CD4-positive, alpha-beta T cell treated with Interleukin-4 for 4 hours (primary cell): Measurements from ENCODE around the gene ZFP36L2.

Experiments used
- DNase-seq: peaks from one replicate; pipeline ENCODE4 v3.0.0-alpha.2; 2020

ZFP36L2 gene

DNA sequence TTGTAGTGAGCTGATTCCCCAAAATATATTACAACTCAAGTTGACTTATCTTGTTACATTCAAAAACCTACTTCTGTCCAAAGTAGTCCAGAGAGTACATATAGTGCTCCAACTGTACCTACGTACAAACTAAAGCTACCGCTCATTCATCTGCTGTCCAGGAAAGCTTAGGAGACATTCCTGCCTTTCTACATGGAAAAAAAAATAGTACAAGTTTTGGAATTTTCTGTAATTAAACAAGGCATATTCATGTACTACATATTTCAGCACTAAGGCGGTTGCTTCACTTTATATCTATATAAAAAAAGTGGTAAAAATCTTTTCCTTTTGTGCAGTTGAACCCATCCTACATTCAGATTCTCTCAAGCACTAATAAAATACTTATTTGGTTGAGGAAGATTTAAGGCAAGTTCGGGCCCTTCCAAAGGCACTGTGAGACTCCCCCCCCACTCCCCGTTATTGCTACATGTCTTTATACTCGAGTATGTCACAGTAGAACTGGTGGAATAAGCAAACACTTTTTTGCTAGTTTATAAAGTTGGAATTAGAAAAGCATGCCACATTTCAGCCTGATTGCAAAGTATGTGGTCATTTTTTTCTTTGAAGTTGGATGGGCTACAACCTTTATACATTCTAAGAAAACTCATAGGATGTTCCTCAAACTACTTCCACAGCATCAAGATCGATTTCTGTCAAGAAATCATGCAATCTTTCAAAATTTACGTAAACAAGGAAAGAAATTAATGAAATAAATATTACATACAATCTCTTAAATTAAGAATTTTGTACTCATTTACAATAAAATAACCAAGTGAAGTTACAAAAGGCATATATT, 3.7 kb downstream of the ZFP36L2 start:
- no peak for DNase-seq

DNA sequence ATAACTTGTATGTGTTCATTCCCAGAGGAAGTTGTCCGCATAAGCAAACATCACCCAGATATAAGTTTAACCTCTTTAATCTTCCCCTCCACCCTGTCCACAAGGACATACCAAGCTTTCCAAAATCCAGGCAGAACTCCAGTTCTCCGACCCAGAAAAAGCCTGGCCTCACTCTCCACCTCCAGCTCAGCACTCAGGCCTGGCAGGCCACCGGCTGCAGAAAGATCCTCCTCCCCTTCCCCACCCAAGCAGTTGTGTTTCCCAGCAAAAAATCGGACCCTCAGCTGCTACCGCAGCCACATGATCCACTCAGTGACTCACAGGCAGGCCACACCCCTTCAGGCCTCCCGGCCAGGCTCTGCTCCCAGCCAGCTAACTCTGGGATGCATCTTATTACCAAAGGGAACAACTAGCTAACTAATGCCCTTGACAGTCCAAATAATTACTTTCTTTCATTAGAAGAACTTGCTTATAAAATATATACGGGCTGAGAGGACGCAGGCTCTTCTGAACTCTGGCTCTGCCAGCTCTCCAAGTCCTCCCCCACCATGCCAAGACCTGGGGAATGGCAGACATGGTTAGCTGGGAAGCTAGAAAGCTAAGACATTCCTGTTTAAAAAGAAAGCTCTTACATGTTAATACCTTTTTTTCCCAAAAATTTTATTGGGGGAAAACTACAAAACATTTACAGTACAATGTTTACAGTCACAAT, 4.5 kb downstream of the ZFP36L2 start:
- peak; percentile 73 for DNase-seq

- peak; percentile 50 for DNase-seq
These were observed 5.2 kb downstream of the ZFP36L2 start for GRCh38 chr2:43221124-43221762.

- no peak for DNase-seq
These were observed 5.7 kb downstream of the ZFP36L2 start for GRCh38 chr2:43220760-43221123.

DNA sequence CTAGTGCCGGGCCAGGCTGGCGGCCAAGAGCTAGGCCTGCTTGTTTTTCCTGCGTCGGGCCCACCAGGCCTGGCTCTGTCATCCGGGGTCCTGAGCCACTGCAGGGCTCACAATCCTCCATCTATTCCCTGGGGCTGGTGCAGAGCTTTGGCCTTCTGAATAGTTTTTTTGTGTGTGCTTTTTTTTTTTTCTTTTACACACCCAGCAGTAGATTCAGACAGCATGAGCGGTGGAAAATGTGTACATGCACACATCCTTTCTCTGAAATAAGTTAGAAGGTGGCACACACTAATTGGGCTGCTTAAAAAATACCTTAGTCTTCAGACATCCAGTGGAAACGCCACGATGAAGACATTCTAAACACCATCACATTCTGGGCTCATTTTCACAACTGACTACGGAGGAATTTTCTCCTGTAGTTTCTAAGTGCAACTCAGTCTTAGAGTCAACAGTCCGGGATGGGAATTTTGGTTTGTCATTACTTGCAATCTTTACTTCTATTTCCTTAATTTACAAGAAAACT, 6.1 kb downstream of the ZFP36L2 start:
- peak; percentile 52 for DNase-seq

GRCh38 chr2:43219383-43220228, 6.8 kb downstream of the ZFP36L2 start:
- DNase-seq, result peak; percentile 86

- peak; percentile 96 for DNase-seq
These were observed 7.6 kb downstream of the ZFP36L2 start for GRCh38 chr2:43218702-43219382.

DNA sequence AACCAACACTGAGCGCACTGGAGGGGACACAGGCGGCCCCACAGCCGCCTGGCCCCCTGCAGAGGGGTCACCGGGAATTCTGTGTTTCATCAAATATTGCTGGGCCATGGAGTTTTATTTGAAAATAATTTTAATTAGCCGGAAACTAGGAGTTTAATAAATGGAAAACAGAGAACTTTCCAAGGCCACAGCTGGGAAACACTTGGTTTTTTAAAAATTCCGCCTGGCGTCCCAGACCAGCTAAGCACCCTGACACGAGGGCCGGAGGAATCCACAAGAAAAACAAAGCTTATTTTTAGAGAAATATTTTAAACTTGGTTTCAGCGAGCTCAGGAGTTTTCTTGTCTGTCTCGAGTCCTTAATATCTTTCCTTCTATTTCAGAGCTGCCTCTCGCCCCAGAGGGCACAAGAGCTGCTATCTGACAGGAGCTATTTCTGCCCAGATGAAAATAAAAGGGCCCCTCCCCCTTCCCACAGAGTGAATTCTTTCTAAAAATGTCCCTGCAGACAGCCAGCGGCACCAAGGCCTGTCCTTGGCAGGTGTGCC, 8.2 kb downstream of the ZFP36L2 start:
- DNase-seq, result no peak

DNA sequence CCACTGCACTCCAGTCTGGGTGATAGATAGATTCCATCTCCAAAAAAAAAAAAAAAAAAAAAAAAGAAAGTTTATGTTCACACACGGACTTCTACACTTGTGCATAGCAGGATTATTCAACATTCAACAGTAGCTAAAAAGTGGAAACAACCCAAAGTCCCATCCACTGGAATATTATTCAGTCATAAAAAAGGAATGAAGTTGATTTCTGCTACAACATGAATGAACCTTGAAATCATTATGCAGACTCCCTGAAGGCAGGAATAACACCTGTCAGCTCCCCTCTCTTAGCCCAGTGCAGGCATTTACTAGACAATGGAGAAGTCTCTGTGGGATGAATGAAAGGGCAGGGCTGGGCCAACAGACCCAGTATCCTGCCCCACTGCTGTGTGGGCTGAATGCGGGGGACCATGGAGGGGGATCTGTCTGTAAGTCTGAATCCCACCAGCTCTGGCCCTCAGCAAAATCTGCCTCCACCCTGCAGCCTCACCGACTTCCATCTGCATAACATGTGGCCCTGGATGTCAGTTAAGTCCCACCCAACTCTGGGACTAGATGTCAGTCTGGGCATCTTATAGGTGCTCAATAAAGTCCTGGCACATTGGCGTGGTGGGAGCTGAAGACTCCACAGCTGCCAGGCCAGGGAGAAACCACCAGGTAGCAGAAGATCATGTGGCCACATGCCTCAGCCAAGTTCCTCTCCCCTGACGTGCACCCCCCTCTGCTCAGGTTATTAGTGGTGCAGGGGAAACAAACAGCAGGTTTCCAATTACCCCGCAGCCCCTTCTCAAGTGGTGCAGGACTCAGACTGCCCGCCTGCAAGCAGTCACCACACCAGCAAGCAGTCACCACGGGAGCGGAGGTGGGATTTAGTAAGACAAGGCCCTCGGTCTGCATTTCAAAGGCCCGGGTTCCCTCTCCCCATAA, 8.9 kb downstream of the ZFP36L2 start:
- DNase-seq, result no peak

DNA sequence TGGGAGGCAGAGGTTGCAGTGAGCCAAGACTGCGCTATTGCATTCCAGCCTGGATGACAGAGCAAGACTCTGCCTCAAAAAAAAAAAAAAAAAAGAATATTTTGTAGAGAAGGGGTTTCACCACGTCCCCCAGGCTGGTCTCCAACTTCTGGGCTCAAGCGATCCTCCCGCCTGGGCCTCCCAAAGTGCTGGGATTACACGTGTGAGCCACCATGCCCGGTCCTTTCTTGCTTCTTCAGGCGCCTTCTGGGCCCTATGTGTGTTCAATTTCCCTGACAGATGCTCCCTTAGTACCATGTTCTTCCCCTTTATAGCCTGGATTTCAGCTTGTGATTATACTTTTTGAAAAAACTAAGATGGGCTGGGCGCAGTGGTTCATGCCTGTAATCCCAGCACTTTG, 9.8 kb downstream of the ZFP36L2 start:
- DNase-seq, result no peak

GRCh38 chr2:43215673-43216255, 10.6 kb downstream of the ZFP36L2 start:
- DNase-seq, result no peak

DNA sequence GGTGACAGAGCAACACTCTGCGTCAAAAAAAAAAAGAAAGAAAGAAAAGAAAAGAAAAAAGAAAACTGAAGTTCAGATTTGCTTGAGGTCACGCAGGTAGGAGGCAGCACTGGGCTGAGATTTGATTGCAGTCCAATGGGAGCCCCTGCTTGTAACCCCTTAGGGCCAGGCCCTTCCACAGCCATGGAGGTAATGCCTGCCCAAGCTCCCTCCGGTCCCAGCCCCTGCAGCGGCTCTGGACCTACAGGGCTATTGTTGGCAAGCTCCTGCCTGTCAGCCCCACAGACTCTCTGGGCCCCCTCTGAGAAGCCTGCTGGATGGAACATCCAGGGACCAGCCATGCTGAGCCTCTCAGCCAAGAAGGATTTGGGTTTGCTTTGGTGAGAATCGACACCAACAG, 12.2 kb downstream of the ZFP36L2 start:
- no peak for DNase-seq

DNA sequence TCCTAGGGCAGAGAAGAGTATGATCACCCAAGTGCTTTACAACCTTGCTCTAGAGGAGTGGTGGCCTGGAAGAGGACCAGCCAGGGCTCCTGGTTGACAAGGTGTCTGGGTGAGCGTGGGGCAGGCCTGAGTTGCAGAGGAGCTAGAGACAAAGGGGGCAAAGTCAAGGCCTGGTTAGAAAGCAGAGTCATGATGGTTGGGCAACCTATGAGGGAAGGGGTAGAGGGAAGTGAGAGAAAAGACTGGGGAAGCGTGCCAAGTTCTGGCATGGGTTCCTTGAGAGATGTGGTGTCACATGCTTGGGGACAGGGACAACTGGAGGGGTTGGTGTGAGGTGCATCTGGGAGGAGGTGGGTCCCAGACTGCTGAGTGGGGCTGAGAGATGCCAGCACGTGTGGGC, 13.5 kb downstream of the ZFP36L2 start:
- no peak for DNase-seq

GRCh38 chr2:43212216-43212835, 14.1 kb downstream of the ZFP36L2 start:
- DNase-seq, result no peak

DNA sequence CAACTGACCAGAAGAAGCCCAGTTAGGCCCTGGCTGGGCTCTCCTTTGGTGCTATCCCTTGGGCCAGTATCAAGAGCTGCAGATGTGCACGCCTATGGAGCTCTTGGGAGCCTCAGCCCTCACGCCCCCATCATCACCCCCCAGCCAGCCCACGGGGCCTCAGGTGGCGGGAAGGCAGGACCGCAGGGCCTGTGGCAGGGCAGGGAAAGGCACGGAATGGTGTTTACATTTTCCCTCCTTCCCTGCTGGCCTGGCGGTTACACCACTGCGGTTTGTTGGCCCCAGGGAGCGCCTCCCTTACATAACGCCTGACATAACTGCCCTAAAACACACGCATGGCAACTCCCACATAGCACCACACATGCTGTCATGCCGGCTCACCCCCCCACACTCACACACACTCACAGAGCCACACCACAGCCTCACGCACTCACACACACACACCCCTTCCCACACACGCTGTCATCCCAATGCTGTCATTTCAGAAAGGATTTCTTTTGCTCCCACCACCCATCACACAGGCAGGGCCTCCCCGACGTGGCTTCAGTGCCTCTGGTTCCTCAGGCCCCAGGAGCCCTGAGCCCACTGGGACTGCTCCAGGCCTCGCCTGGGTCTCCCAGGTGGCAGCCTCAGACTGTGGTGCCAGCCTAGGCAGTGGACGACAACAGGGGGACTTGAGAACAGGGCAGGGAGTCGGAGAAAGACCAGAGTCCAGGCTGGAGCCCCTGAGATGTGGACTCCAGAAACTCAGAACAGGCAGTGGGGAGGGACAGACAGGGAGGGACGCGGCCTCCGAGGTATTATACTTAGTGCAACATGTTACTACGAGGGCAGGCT, 15.7 kb downstream of the ZFP36L2 start:
- DNase-seq, result peak; percentile 32

DNA sequence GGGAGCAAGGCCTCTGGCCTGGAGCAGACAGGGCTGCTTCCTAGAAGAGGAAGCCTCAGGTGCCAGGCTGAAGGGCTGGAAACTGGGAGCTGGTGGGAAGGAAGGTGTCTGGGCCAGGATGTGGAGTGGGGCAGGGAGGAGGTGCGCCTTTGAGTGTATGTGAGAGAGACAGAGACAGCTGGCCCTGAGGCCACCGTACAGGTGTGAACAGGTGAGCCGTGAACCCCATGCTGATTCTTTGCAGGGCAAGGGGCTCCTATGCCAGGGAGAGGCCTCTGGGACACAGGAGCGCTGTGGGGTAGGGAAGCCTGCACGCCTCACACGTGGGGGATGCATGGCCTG, 16.3 kb downstream of the ZFP36L2 start:
- DNase-seq, result no peak

- no peak for DNase-seq
These were observed 17.1 kb downstream of the ZFP36L2 start for GRCh38 chr2:43209204-43209717.

DNA sequence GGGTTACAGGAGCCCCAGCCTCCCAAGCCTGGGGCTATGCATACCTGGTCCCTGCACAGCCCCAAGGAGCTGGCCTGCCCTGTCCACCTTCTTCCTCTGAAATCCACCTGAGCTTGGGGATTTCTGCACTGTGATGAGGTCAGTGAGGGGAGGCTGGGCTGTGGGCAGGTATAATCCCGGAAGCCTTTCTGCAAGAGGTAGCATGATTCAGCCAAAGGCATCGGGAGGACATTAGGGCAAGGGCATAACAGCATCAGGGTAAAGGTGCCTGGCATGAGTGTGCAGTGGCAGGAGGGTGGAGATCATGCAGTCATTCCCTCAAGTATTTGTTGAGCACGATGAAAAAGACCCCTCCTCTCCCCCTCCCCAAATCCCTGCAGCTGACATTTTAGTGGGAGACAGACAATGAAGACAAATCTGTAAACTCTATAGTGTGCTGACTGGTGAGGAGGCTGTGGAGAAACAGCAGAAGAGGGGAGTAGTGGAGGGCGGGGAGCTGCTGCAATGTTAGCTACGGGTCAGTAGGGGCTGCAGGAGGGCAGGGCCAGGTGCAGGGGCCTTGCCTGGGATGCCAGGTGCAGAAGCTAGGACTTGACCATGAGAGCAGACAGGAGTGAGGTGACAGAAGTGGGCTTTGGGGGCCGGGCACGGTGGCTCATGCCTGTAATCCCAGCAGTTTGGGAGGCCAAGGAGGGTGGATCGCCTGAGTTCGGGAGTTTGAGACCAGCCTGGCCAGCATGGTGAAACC, 18.7 kb downstream of the ZFP36L2 start:
- no peak for DNase-seq
